NCI-H1417 (cell line): ENCODE measurements around the gene MYCN.
"Not testable (repeated sequence)": the region's sequence is repeated elsewhere in the genome, so short reads cannot be mapped to it uniquely, and the experiment has no call there.

Experiments
- DNase-seq, 3 experiments: peaks; one replicate each; lab custom pipeline; 2025; lab: John Stamatoyannopoulos, UW

MYCN gene

DNA sequence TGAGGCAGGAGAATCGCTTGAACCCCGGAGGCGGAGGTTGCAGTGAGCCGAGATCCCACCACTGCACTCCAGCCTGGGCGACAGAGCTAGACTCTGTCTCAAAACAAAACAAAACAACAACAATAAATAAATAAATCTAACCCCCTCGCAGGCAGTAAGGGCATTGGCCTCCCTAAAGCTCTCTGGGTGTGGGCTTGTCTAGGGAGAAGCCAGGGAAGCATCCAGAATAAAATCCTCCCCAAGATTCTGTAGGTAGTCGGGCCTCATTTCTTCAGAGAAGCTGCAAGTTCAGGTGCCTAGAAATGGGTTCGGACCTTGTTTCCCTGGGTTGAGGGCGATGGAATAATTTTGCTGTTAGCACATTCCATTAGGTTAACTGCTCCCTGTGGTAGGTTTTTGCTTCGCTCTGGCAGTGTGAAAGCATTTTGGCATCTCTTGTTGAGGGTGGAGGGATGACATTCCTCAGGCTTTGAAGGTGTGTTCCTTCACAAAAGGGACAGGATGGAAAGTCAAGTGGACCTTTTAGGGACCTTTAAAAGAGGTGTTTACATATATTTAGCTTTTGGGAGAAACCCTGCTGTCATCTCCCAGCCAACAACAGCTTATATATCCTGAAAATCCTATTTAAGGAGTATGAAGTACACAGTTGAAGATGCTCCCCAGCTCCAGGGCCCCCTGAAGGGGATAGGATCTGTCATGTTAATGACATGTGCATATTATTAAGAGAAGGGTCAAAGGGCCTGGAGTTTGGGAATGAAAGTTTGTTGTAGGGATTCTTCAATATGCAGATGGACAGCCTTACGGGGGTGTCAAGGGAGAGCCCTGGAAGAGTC is 17.7 kb downstream of the MYCN start:
- DNase-seq = no peak

DNA sequence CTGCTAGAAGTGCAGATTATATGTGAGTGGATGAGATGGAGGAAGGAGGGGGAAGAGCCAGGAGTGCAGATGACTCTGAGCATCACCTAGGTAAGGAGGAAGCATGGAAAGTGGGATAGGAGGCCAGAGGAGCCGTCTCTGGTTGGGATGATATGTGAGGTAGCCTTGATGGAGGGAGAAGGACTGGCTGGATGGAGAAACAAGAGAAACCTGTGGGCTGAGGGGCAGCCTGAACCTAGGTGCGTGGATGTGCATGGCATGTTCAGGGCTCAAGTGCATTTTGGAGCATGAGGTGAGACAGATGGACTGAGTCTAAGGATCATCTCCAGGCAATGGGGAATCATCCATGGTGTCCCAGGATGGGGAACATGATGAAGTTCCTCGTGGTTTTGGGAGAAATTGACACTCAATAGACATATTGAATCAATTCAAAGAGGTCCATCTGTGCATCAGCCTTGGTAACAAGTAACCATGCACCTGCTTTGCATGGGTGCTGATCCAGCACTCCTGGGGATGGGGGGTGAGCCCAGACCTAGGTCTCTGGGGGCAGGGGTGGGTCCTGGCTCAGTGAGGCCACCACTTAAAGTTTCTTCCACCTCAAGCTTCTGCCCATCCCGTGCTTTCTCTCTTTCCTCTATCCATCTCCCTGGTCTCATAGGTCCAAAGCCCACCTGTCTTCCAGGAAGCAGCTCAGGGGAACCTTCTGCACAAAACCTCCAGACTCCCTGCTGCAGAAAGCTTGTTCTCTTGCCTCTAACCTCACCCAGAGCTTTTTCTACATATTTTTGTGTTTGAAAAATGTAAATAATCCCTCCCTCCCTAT is 19.2 kb downstream of the MYCN start:
- DNase-seq = no peak

DNA sequence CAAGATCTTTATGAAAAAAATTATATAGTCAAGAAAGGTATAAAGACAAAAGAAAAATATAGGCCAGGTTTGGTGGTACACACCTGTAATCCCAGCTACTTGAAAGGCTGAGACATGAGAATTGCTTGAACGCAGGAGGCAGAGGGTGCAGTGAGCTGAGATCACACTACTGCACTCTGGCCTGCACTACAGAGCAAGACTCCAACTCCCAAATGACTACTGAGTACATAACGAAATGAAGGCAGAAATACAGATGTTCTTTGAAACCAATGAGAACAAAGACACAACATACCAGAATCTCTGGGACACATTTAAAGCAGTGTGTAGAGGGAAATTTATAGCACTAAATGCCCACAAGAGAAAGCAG is 19.8 kb downstream of the MYCN start:
- DNase-seq = not testable (repeated sequence)

- not testable (repeated sequence) for DNase-seq
Observed at GRCh38 chr2:15963109-15963976, 23.0 kb downstream of the MYCN start.

DNA sequence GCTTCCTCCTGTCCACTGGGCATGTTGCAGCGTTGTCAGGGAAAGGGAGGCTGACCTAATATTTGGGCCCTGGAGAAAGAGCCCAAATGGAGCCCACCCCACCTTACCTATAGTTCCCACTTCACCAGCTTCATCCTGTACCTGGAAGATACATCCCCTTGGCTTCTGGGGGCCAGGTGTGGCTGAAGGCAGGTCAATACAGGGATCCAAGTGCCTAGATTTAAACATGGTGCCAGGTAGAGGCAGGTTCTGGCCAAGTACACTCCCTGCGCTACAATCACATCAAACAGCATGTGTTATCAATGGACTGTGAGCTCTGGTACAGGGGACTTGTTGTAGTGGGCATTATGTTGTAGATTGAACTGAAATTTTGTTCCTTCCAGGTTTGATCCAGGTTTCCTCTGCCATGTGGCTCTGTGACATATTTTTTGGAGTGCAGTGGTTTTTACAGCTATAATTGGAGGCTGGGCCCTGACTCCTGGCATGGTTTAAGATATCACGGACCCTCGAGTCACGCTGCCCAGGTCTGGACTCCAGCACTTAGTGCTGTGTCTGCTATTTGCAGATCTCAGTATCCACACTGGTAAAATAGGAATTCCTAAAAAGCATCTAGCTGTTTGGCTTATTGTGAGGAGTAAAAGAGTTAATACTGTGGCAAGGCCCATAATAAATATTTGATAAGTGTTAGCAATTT is 23.8 kb downstream of the MYCN start:
- no peak for DNase-seq

DNA sequence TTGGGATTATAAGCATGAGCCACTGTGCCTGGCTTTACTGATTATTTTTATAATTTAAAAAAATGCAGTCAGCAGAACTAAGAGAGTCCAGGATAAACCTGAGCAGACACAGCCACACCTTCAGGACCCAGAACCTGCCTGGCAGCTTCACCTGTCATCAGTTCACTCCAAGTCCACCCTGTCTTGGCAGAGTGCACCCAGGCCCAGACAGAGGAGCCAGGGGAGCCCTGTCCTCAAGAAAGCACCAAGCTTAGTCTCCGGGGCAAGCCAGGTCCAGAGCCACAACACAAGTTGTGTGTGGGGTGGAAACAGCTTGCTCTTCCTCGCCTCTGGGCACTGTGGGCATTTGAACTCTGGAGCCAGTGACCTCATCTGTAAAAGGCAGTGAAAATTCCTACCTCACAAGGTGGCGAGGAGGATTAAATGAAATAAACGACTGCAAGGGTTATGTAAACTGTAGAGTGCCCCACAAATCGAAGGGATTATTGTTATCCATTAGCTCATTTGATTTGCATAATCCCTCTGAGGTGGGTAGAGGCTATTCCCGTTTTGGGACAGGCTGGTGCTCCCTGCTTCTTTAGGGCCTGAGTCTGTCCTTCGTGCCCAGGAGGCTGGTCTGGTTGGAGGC is 24.7 kb downstream of the MYCN start:
- no peak for DNase-seq

DNA sequence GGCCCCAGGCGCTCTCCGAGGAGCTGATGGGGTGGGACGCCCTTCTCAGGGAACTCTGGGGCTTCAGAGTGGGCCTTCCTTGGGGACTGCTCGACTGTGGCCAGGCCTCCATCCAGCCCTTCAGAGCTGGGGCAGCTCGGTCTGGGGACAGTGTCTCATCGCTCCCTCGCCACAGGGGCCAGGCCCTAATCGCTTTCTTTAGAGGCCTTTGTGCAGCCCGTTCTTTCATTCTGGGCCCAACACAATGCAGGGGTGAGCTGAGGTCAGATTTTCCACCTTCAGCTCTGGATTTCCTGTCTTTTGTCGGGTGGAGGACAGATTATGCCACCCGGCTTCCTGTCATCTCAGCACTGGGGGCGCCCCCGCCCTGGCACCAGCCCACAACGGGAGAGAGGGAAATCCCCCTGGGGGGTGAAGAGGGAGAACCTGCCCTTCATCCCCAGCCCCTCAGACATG is 25.2 kb downstream of the MYCN start:
- DNase-seq = no peak

DNA sequence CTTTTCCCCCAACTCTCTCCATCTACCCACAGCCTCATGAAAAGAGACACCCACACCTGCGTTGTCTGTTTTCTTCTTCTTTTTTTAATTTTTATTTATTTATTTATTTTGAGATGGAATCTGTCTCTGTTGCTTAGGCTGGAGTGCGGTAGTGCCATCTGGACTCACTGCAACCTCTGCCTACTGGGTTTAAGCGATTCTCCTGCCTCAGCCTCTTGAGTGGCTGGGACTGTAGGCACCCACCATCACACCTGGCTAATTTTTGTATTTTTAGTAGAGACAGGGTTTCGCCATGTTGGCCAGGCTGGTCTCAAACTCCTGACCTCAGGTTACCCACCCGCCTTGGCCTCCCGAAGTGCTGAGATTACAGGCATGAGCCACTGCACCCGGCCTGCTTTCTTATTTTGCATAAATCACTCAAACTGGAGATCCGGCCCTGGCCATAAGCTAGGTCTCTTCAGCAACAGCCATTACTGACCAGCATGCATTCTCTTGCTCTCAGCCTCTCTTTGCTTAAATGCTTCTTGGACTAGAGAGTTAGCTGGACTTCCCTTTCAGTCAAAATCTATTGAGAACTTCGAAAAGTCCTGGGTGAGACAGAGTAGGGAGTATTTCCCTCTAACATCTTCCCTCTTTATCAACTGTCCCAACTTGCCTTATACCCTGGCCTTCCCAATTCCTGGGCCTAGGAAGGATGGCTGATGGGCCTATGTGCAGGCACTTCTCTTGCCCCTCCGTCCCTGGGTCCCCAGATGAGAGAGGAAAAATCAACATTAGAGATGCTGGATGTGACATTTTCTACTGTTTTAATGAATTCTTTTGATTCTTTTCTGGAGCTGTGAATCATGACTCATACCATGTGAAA is 27.3 kb downstream of the MYCN start:
- no peak for DNase-seq

DNA sequence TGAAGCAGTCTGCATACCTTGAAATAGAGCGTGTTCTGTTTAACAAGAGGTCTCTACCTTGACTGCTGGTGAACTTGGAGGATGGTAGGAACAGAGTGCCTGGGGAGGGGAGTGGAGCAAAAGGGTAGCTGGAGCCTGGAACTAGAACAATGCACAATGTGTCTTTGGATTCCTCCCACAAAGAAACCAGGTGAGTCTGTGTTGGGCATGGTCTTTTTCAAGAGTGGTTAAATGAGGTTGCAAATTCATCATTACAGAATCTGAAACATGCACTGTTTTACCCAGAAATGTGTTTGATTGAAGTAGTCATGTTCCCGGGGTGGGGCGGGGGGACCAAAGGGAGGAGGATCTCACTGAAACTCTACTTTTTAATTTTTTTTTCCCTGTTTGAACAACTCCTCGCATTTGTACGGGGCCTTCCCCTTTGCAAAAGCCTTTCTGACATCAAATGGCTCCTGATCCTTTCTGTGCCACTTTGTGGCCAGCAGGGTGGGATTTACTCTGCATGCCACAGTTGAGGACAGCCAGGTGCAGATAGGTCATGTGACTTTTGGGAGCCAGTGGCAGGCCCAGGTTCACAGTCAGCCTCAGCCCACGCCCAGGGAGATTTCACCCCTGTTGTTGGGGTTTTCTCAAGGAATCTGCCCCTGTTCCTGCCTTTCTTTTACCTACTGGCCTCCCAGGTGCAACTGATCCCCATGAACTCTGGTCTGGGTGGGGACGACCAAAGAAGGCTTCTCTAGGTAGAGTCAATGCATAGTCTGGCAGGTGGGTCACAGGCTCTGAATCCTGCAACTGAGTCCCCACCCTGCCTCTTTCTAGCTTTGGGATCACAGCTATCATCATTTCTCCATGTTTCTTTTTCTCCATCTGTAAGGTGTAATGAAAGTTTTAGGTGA is 28.2 kb downstream of the MYCN start:
- DNase-seq = no peak

DNA sequence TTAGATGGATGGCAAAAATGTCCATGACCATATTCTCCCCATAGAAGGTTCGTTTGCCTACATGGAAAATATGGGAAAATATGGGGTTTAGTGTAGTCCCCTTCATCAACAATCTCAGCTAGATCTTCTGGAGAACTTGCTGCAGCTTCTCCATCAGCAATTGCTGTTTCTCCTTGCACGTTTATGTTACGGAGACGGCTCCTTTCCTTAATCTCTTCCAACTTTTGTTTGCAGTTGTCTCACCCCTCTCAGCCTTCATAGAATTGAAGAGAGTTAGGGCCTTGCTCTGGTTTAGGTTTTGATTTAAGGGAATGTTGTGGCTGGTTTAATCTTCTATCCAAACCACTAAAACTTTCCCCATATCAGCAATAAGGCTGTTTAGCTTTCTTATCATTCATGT is 28.9 kb downstream of the MYCN start:
- DNase-seq = no peak

DNA sequence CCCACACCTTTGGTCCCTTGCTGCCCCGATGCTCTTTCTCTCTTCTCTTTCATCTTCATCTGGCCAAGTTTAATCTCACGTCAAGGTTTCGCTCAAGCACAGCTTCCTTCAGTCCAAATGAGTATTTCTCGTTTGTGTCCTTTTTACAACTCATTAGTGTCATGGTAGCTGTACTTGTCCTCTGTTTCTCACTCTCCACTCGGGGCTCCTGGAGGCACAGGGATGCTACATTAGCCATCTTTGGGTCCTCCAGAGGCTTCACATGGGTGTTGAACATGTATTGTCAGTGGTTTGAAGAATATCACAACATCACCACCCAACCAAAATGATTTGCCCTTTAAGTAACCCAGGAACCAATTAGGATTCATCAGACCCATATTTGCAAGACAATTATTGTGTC is 30.4 kb downstream of the MYCN start:
- DNase-seq = no peak

DNA sequence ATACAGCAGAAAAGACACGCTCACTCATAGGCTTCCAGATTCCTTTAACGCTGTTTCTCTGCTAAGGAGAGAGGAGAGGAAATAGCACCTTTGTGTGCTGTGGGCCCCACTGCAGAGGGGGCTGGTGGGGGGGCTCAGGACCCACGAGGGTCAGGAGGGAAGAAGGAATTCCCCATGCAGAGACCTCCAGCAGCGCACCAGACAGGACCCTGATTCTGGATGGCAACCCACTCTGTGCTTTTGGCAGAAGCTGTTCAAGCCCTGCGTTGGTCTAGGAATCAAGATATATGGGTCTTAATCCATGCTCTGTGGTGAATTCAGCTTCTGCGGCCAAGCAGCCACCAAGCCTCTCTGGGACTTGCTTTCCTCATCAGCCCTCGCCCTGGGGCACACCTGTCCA is 31.0 kb downstream of the MYCN start:
- DNase-seq = no peak

- DNase-seq = no peak
Observed at GRCh38 chr2:15971831-15972522, 31.6 kb downstream of the MYCN start.

DNA sequence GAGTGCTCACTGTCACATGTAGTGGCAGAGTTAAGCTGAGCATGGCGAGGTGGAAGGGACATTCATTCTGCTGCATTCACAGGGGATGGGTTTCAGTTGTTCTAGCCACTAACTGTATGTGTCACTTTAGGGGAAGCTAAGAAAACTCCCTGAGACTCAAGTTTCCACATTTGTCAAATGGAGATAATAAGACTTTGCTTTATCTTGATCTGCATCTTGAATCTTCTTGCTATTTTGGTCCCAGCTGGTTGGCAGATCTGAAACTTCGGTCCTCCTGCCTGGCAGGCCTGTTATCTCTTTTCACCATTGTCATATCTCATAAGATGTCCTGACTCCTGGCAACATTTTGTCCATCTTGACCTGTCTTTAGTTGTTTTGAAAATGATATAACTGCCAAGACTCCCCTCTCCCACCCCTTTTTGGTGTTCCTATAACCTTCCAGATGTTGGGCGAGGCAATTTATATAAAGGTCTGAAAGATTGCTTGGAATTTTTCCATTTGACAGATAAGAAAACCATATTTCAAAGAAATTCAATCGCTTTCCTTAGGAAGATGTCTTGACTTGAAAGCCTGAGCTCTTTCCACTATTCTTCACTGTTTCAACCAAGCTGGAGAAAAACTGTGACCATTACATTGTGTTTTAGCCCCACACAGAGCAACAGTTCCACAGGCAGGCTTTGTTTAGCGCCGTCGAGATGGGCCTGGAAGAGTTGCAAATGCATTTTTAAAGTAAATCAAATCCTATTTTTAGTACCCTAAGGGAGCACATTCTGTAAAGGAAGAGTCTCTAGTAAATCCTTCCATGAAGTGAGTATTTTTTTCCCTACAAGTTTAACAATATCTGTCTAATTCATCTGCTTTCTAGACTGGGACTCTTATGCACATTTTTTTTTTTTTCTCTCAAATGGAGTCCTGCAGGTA is 33.4 kb downstream of the MYCN start:
- no peak for DNase-seq

GRCh38 chr2:15974565-15975260 is 34.4 kb downstream of the MYCN start:
- no peak for DNase-seq

DNA sequence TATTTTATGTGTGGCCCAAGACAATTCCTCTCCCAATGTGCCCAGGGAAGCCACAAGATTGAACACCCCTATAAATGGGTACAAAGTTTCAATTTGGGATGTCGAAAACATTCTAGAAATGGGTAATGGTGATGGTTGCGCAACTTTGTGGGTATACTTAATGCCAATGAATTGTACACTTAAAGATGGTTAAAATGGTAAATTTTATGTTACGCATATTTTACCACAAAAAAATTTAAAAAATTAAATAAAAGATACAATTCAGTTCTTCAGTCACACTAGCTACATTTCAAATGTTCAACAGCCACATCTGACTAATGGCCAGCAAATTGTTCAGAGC is 34.9 kb downstream of the MYCN start:
- no peak for DNase-seq

DNA sequence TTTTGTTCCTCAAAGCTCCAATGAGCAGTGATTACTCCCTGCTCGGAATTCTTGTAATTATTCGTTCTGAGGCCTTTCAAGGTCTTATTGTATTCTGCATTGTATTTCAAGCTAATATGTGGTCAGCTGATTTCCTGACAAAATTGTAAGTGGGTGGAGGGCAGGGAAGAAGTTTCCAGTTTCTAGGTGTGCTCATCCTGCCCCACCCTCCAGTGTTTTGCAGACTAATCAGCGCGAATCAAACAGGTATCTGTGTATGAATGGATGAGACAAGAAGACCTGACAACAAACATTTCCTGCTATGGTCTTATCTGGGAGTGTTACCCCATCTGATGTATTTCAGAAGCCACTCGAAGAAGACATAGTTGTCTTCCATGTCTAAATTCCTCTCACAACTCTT is 35.3 kb downstream of the MYCN start:
- no peak for DNase-seq
